ENCODE data around the gene OSER1. TPM values are rescaled to one million over a fixed set of nuclear protein-coding genes. Genes with fewer than 3 reads are reported as not detected.

Gene OSER1
- polyA plus RNA-seq, 1 of the 3 experiments (the other 2 are of a cell fraction) = 22.3 TPM

DNA sequence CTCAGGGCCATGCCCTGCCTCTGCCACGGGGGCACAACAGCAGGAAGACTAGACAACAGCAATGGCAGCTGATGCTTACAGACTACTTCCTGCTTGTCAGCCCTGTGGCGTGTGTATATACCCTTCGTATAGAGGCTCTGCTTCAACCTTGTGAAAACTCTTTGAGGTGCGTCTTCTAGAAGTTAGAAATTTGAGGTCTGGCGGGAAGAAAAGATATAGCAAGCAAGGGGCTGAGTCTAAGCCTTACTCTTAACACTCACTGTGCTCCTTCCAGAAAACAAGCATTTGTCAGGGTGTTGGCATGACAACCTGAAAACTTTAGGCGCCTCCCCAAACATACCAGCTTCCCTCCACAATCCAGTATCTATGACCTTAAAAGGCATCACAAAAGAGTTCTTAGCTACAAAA lies 56.9 kb downstream of the OSER1 start:
- H3K9ac ChIP-seq = no peak overlapping the region
- POLR2A ChIA-PET = no interaction called here
- H3K27me3 ChIP-seq (ENCODE audit: insufficient read depth) = no peaks in the 10 kb centered on the region
- H3F3A ChIP-seq (replicated peaks; ENCODE audit: insufficient read depth) = no peaks in the 10 kb centered on the region
- no peak overlapping the region for H3K4me3 ChIP-seq (ENCODE audit: low read depth in 2 of 2, low read length in 1 of 2)
- H3K27ac ChIP-seq (ENCODE audit: low read depth in 2 of 2, low read length in 1 of 2) = no peak overlapping the region
- H3K9me3 ChIP-seq = no peaks in the 10 kb centered on the region
- CTCF ChIA-PET = interaction anchor here (0.7 to 2.5 kb wide), 4 partner anchors 11 to 46 kb away, joined by 3 to 12 read pairs (median 6); no protein-coding TSS in a partner anchor
- H3K4me2 ChIP-seq = no peak overlapping the region
- no peaks in the 10 kb centered on the region for H4K20me1 ChIP-seq (ENCODE audit: insufficient read depth)
- H3K9me2 ChIP-seq = no peaks in the 10 kb centered on the region
- DNase-seq = no peak
- 89% methylated on average over 6 of the region's 6 CpGs for WGBS (ENCODE audit: low lambda C conversion rate)
- H3K79me2 ChIP-seq (ENCODE audit: insufficient read depth) = no peaks in the 10 kb centered on the region
- peaks cover 0 to 3% of the 10 kb centered on the region in 2 experiments for H3K36me3 ChIP-seq (replicated peaks in 1 of 2; ENCODE audit: control insufficient read depth in 1 of 2, insufficient read depth in 2 of 2, low read length in 1 of 2)
- TF ChIP-seq FOSL2 (IDR thresholded peaks at IDR 0.05; ENCODE audit: borderline replicate concordance, low read depth) = no peak
- TF ChIP-seq, protein P1, sequence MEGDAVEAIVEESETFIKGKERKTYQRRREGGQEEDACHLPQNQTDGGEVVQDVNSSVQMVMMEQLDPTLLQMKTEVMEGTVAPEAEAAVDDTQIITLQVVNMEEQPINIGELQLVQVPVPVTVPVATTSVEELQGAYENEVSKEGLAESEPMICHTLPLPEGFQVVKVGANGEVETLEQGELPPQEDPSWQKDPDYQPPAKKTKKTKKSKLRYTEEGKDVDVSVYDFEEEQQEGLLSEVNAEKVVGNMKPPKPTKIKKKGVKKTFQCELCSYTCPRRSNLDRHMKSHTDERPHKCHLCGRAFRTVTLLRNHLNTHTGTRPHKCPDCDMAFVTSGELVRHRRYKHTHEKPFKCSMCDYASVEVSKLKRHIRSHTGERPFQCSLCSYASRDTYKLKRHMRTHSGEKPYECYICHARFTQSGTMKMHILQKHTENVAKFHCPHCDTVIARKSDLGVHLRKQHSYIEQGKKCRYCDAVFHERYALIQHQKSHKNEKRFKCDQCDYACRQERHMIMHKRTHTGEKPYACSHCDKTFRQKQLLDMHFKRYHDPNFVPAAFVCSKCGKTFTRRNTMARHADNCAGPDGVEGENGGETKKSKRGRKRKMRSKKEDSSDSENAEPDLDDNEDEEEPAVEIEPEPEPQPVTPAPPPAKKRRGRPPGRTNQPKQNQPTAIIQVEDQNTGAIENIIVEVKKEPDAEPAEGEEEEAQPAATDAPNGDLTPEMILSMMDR (IDR thresholded peaks at IDR 0.05) = no peak
- TF ChIP-seq USF1 (IDR thresholded peaks at IDR 0.05; ENCODE audit: borderline replicate concordance, low read depth) = no peak
- no peak for TF ChIP-seq TCF12 (IDR thresholded peaks at IDR 0.05)
- no peak for TF ChIP-seq TEAD4 (IDR thresholded peaks at IDR 0.05; ENCODE audit: borderline replicate concordance, insufficient read depth)
- no peak for TF ChIP-seq RCOR1 (IDR thresholded peaks at IDR 0.05; ENCODE audit: low read length)
- TF ChIP-seq NRF1 (IDR thresholded peaks at IDR 0.05; ENCODE audit: low read depth, low read length) = no peak
- TF ChIP-seq SIN3A (IDR thresholded peaks at IDR 0.05; ENCODE audit: borderline replicate concordance, low read depth, low read length) = no peak
- TF ChIP-seq FOXM1 (IDR thresholded peaks at IDR 0.05; ENCODE audit: low read depth) = no peak
- TF ChIP-seq EP300 (IDR thresholded peaks at IDR 0.05; ENCODE audit: borderline replicate concordance in 1 of 2, low read depth in 1 of 2, low read length in 1 of 2) = no peak
- no peak for TF ChIP-seq YY1 (IDR thresholded peaks at IDR 0.05; ENCODE audit: low read depth)
- no peak overlapping the region for H2AFZ ChIP-seq (ENCODE audit: low read depth)
- no peaks in the 10 kb centered on the region for H3K4me1 ChIP-seq (ENCODE audit: control insufficient read depth in 1 of 2, insufficient read depth in 2 of 2, low read depth in 1 of 2, low read length in 1 of 2)

DNA sequence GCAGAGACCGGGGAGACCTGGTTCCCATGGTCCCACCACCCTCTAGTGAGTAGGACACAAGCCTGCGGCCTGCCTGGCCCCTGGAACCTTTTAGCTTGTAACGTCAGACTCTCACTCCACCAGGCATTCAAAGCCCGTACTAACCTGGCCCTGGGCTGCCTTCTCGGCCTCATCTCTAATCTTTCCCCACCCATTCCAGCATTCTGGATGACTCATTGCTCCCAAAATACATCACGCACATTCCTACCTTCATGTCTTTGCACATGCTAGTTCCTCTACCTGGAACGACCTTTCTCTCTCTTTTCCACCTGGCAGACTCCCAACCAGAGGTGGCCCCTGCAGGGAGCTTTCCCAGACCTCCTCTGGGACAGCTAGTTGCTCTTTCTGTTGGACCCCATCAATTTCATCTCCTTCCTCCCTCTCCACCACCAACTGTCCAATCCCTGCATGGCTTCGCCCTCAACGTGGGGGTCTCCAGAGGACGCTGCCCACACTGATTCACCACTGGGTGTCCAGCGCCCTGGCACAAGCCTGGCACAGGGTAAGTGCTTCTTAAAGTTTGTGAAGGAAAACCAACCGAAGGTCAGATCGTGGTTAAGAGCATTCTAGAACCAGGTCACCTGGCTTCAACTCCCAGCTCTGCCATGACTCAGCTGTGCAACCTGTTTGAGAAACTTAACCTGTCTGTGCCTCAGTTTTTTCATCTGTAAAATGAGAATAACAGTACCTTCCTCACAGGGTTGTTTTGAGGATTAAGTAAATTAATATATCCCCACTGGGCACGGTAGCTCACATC lies 58.8 kb downstream of the OSER1 start:
- WGBS (ENCODE audit: low lambda C conversion rate) = 75% methylated on average over 14 of the region's 14 CpGs
- Histone ChIP-seq H3K9ac (no peak overlapping the region), H3K9me2 (no peaks in the 10 kb centered on the region), H2AFZ (ENCODE audit: low read depth) (no peak overlapping the region), H3K9me3 (no peaks in the 10 kb centered on the region), H3K4me1 (ENCODE audit: control insufficient read depth in 1 of 2, insufficient read depth in 2 of 2, low read depth in 1 of 2, low read length in 1 of 2) (no peaks in the 10 kb centered on the region), H3F3A (replicated peaks; ENCODE audit: insufficient read depth) (no peaks in the 10 kb centered on the region), H3K4me2 (no peak overlapping the region), H3K36me3 (replicated peaks in 1 of 2; ENCODE audit: control insufficient read depth in 1 of 2, insufficient read depth in 2 of 2, low read length in 1 of 2) (peaks cover 0 to 3% of the 10 kb centered on the region in 2 experiments), H3K79me2 (ENCODE audit: insufficient read depth) (no peaks in the 10 kb centered on the region), H3K27me3 (ENCODE audit: insufficient read depth) (no peaks in the 10 kb centered on the region), H3K27ac (ENCODE audit: low read depth in 2 of 2, low read length in 1 of 2) (no peak overlapping the region), H3K4me3 (ENCODE audit: low read depth in 2 of 2, low read length in 1 of 2) (no peak overlapping the region), H4K20me1 (ENCODE audit: insufficient read depth) (no peaks in the 10 kb centered on the region)
- ChIA-PET POLR2A (interaction anchor here (0.5 kb wide), 1 partner anchor 364 kb away, joined by 4 read pairs; no protein-coding TSS in a partner anchor), CTCF (interaction anchor here (1.1 kb wide), 1 partner anchor 35 kb away, joined by 8 read pairs; no protein-coding TSS in a partner anchor)
- no peak for DNase-seq
- TF ChIP-seq CHD2 (IDR thresholded peaks at IDR 0.05; ENCODE audit: low read length, partially characterized antibody) (no peak), ELF1 (IDR thresholded peaks at IDR 0.05) (no peak), TAF1 (IDR thresholded peaks at IDR 0.05; ENCODE audit: borderline replicate concordance, low read depth, low read length) (no peak), MAX (IDR thresholded peaks at IDR 0.05; ENCODE audit: low read depth) (no peak), TEAD4 (IDR thresholded peaks at IDR 0.05; ENCODE audit: borderline replicate concordance, insufficient read depth) (no peak), FOXM1 (IDR thresholded peaks at IDR 0.05; ENCODE audit: low read depth) (no peak), SIN3A (IDR thresholded peaks at IDR 0.05; ENCODE audit: borderline replicate concordance, low read depth, low read length) (no peak), TCF12 (IDR thresholded peaks at IDR 0.05) (no peak), SMC3 (IDR thresholded peaks at IDR 0.05; ENCODE audit: low read depth, low read length) (no peak)
- TF ChIP-seq, protein P2, sequence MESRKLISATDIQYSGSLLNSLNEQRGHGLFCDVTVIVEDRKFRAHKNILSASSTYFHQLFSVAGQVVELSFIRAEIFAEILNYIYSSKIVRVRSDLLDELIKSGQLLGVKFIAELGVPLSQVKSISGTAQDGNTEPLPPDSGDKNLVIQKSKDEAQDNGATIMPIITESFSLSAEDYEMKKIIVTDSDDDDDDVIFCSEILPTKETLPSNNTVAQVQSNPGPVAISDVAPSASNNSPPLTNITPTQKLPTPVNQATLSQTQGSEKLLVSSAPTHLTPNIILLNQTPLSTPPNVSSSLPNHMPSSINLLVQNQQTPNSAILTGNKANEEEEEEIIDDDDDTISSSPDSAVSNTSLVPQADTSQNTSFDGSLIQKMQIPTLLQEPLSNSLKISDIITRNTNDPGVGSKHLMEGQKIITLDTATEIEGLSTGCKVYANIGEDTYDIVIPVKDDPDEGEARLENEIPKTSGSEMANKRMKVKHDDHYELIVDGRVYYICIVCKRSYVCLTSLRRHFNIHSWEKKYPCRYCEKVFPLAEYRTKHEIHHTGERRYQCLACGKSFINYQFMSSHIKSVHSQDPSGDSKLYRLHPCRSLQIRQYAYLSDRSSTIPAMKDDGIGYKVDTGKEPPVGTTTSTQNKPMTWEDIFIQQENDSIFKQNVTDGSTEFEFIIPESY (IDR thresholded peaks at IDR 0.05; ENCODE audit: borderline replicate concordance, low read depth) = no peak

Measured in SK-N-SH (cell line).